Limb (tissue), 2 donors: Measurements from ENCODE around the gene EFCAB6.
A peak's percentile ranks its signal among the peaks of the same experiment; 100 is the strongest.

Experiments
- DNase-seq, 2 donors: peaks; one replicate each; pipeline ENCODE4 v3.0.0-alpha.2; 2016; ENCODE audit errors: extremely low spot score in 2 of 2

The EFCAB6 gene

DNA sequence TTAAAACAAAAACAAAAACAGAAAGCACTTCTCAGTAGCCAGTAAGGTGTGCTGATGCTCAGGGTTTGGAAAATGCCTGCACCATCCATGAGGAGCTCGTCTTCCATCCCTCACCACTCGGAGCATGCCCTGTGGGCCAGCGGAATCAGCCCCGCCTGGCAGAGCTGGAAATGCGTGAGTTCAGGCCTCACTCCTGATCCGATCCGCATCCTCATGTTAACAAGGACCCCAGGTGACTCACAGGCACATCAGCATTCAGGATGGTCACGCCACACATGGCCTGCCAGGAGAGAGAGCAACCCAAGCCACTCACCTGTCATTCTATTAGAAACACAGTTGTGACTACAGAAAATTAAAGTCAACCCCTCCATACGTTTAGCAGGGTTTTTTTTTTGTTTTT, 211.8 kb downstream of the EFCAB6 start:
- no peak for DNase-seq

DNA sequence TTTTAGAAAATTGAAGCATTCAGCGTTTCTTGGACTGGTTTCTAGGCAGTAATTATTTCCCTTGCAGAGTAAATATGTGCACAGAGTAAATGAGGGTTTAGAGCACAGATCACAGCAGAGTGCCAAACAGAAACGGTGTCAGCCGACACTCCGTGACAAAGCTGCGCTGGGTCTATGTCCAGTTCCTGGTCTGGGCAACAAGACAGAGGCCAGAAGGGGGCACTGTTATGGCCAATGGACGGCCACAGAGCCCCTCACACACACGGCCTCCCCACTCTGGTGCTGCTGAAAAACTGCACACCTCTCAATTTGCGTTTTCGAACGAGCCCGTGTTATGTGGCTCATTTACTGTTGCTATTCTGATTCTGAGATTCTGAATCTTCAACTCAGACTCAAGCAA, 219.6 kb downstream of the EFCAB6 start:
- DNase-seq, result no peak

DNA sequence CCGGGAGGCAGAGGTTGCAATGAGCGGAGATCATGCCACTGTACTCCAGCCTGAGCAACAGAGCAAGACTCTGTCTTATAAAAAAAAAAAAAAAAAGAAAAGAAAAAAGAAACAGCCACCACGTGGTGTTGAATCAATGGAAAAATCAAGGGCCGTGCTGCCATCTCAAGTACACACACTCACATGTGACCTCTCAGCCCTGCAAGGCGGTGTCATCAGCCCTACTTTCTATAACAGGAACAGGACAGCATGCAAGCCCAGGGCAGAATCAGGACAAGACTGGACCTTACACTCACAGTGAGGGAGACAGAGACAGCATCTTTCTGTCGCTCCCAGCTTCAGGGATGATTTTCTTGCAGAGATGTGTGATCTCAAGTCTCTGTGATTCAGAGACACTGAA, 220.7 kb downstream of the EFCAB6 start:
- DNase-seq, result no peak

DNA sequence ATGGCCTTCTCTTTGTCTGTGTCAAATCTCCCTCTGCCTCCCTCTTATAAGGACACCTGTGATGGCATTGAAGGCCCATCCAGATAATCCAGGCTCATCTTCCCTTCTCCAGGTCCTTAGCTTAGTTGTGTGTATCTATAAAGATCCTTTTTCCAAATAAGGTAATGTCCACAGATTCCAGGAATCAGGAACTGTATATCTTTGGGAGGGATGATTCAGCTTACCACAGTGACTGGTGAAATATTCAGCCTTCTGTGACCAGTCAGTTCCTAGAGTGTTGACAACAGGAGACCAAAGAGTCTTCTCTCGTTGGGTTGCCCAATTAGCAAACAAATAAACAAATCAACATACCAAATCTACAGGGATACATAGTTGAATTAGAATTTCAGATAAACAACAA, 224.5 kb downstream of the EFCAB6 start:
- DNase-seq, result no peak

DNA sequence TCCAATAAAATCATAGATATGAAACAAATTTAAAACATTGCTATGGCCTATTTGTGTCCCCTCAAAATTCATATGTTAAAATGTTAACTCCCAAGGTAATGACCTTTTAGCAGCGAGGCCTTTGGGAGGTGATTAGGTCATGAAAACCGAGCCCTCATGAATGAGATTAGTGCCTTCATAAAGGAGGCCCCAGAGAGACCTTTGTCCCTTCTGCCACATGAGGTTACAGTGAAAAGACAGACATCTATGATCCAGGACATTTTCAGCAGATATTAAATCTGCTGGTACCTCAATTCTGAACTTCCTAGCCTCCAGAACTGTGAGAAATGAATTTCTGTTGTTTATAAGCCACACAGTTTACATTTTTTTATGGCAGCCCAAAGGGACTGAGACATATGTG, 228.6 kb downstream of the EFCAB6 start:
- no peak for DNase-seq

DNA sequence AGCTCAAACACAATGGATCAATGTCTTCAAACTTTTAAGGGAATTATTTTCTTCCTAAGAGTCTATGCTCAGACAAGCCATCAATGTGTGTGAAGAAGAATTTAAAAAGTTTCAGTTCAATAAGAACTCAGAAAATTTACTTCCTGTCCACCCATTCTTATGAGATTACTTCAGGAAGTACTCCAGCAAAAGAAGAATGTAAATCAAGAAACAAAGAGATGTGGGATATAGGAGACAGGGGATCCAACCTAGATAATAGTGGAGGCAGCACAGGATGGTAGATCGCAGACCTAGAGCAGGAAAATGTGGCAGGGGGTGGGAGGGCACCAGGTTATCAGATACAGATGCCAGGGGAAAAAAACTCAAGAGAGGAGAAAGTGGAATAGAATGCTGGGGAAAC, 229.7 kb downstream of the EFCAB6 start:
- DNase-seq, result no peak

DNA sequence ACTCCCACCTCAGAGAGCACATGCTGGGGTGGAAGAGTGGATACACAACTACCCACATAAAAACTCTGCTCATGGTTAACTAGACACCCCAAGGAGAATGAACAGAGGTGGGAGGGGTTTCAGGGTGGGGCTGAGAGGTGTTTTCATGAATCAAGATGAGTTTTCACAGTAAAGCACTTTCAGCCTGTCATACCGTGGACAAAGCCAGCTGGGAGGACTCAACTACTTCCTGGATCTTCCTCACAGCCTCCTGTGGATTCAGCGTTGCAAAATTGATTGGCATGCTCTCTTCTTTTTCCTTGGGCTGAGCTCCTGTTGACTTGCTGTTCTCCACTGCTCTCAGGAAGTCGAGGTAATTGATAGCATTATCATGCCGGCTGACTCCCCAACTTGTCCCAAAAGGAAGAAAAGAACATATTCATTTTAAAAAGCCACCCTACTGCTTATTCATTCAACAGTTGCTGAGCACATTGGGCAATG, 231.8 kb downstream of the EFCAB6 start:
- DNase-seq, result no peak

DNA sequence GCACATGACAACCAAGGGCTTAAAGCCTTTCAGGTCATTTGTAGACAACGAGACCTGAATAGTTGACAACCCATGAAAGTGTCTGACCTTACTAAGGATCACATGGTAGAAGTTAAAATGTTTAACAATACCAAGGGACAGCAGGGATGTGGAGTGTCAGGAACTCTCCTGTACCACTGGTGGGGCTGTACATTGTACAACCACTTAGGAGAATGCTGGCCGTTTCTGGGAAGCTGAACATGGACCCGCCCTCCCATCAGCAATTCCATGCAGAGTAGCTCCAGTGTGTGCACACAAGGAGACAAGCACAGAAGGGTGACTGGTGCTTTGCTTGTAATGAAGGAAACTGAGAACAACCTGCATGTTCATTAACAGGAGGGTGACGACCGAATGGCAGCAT, 237.4 kb downstream of the EFCAB6 start:
- DNase-seq, result no peak

DNA sequence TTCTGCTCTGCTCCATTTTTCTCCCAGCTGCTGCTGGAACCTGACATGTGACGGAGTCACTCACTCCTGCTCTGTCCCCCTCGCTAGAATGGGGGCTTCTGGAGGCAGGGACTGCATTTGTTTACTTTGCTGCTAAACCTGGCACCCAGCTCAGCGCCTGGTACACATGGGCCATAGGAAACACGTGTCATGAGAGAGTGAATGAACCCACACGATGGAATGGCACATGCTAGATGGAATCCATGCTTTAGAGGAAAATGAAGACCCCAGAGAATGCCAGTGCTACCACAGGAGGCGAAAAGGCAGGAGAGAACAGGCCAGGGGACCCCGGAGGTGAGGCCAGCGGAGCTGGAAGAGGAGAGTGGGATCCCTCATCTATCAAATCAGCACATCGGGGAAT, 239.4 kb downstream of the EFCAB6 start:
- no peak for DNase-seq

DNA sequence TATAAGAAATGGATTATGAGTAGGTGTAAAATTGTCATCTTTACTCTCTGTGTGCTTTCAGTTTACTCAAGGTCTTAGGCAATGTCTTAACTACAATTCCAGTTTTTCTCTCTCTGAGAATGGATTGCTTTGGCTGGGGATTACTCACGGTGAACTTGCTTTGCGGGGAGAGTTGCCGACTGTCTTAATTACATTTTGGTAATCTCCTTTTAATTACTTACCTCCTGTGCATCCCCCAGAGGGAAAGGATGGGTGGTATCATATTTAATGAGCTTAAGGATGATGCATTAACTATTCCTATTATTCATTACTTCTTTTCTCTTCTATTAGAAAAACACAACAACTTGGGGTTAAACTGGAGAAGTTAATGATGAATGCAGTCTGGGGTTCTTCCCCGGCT, 240.9 kb downstream of the EFCAB6 start:
- no peak for DNase-seq

DNA sequence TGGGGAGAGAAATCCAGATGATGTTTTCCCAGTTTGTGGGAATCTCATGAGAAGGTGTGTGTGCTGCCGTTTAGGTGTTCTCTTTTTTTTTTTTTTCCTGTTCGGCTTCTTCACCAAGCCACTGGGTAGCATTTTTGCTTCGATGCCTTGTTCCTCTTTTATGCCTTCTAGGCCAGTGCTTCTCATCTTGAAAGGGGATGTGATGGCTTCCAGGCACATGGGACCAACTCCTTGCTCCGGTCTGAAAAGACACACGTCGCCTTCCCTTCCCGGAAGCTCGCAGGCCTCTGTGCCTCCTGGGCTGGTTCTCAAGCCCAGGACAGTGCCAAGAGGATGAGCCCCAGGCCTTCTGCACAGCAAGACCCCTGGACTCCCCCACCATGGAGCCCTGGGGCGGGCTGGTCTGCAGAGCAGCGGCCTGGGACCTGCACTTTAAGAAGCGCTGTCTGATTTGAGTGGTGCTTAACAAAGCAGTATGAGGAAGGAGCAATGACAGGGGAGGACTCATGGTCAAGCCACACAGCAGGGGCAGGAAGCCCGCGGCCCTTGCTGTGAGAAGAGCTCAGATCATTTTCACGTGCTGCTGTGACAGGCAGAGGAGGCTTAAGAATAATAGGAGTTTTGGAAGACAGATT, 241.5 kb downstream of the EFCAB6 start:
- DNase-seq, result no peak

DNA sequence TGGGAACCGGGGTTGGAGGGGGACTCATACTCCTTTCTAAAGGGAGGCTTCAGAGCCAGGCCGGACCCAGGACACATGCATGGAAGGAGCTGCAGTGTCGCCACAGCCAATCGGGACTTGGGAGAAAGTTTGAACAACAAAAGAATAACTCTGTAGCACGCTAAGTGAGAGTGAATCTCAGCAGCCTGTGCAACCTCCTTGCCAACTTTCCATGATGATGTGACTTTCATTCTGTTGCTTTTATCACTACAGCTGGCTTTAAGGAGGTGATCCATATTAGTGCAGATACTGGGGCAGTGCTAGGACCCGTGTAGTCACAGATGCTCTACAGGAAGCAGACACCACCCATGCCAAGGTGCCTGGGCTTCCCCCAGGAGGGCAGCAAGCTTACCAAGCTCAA, 243.0 kb downstream of the EFCAB6 start:
- DNase-seq, result no peak

DNA sequence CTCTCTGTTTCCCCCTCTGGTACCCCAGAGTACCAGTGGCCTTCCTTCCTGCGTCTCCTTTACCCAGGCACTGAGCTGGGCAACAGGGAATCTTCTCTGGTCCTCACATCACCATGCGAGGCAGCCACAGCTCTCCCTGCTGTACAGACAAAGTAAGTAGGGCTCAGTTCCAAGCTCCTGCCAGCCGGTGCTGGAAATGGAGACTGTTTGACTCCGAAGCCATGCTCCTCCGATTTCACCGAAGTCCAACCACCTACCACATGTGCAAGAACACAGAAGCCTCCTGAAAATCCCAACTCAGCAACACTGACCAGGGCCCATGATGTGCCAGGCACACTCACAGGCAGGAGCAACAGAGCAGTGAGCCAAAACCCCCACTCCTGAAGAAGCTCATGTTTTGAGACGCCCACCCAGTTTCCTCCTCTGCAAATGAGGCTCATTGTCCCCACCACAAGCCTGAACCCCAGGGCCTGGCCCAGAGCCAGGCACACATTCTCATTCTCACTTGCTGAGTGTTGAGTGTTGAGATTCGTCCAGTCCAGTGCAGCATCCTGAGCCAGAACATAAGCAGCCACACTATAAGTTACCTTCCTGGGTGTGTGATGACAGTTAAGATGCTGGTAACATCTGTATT, 244.3 kb downstream of the EFCAB6 start:
- peak in 1 of 2 donors; percentile 10 for DNase-seq

DNA sequence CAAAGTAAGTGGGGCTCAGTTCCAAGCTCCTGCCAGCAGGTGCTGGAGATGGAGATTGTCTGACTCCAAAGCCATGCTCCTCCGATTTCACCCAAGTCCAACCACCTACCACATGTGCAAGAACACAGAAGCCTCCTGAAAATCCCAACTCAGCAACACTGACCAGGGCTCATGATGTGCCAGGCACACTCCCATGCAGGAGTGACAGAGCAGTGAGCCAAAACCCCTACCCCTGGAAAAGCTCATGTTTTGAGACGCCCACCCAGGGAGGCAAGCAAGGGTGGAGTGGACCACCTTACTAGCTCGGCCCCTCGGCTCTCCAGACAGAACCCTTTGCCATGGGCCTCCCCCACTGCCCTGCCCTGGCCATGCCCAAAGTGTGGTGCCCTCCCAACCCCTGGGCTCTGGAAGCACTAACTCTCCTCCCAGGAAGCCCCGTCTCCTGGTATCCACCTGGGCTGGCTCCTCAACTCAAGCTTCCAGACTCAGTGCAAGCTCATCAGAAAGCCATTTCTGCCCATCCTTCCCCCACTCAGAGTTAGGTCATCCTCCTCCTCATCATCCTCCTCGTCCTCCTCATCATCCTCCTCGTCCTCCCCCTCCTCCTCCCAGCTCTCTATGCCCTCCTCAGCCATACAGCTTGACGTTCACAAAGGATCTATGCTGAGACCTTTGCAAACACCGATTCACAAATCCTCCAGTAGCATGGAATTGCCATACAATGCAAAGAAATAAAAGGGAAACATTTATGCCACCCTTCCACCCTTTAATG, 245.4 kb downstream of the EFCAB6 start:
- DNase-seq, result no peak

DNA sequence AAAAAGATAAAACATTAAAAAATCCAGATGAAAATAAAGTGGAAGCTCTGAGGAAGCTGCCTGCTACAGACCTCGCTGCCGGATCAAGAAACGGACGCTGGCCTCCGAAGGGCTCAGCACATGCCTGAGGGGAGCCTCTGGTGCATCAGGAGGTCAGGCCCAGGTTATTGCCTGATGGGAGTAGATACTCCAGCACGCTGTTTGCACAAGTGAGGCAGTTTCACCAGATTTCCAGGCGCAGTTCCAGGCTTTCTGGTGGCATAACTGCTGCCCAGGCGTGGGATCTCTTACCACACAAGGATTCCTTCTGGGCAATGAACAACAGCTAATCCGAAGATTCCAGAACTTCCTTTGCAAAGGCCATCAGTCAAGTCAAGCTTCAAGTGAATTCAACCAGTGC, 246.1 kb downstream of the EFCAB6 start:
- no peak for DNase-seq

DNA sequence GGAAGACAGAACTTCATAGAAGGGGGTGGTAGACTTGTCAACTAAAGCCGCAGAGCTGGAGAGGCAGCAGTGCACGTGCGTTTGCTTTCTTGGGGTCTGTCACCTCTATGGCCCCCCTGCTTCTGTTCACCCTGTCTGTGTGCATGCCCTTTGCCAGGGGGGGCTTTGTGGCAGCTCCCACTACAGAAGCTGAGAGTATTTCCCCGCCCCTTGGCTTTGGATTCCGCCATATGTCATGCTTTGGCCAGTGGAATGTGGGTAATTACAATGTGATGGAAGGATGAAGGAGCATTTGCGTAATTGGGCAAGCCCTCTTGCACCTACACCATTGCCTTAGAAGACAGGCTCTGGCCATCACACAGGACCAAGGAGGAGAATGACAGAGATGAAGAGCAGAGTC, 247.2 kb downstream of the EFCAB6 start:
- DNase-seq, result no peak

DNA sequence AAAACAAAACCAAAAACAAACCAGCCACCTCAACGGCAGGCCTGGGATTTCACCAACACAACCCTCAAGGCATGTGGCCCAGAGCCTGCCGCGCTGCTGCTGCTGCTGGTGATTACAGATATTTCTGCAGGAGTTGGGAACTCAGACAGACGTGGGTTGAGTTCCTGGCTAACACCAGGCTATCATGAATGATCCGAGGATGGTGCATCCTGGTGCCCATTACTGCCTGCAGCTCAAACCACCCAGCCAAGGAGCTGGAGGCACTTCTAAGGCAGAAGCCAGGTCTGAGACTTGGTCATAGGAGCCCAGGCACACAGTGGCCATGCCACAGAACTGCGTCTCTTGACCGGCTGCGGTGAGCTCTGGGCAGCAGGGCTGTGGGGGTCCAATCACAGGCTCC, 248.5 kb downstream of the EFCAB6 start:
- DNase-seq, result no peak

DNA sequence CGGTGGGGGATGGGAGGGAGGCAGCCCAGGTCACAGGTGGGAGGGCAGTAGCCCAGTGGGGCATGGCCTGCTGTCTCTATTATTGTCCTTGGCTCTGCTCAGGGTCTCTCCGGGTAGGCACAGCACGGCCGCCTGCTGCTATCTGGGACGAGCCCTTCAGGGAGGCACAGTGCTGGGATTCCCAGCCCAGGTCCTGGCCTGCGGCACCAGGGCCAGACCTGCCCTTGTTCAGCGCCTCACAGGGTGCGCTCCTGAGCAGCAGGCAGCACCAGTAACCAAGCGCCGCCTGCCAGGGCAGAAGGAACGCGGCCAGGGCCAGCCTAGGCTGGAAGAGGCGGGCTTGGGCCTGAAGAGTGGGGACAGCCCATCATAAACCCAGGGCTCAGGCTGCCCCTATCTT, 249.3 kb downstream of the EFCAB6 start:
- no peak for DNase-seq

DNA sequence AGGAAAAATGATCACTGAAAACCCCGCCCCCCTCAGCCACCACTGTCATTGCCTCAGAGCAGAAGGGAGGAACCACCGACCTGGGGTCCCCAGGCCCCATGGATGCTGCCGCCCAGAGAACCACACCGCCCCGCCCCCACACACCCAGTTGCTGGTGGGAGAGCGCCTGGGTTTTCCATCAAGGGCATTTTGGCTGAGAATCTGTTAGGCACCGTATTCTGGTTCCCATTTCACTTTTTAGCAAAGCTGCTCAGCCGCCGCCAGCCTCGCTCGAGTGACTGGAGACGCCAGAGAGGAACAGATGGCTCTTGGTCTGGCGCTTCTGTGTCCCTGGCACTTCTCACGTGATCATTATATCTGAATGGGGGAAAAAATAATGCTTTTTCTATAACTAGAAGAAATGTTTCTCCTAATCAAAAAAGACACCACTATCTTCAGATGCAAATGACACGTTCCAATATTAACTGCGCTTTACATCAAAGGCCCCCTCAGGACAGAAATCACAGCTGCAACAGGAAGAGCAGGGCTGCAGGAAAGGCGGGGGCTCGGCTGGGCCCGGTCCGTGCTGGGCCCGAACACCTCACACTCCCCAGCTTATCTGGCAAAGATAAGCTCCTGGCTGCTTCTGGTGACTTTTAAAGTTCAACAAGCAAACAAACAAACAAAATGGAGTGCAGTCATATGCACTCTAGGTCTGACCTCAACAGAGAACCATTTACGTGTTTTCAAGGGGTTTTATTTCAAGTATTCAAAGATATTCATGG, 250.5 kb downstream of the EFCAB6 start:
- peak in 1 of 2 donors; percentile 41 for DNase-seq

DNA sequence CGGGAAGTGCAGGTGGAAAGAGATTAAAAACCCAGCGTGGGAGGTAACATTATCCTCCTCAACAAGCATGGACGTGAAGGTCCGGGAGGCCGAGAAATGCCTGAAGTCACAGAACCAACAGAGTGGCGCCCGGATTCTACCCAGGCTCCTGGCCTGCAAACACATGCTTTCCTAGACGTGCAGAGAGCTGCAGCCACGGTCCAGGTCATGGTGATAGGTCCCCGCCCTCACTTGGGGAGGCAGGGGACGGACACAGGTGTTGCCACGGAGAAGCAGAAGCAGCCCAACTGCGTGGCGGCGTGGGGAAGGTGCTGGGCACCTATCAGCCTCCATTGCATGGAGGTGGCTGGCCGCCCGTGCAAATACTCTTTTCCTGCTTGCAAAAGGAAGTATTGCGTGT, 251.5 kb downstream of the EFCAB6 start:
- no peak for DNase-seq

DNA sequence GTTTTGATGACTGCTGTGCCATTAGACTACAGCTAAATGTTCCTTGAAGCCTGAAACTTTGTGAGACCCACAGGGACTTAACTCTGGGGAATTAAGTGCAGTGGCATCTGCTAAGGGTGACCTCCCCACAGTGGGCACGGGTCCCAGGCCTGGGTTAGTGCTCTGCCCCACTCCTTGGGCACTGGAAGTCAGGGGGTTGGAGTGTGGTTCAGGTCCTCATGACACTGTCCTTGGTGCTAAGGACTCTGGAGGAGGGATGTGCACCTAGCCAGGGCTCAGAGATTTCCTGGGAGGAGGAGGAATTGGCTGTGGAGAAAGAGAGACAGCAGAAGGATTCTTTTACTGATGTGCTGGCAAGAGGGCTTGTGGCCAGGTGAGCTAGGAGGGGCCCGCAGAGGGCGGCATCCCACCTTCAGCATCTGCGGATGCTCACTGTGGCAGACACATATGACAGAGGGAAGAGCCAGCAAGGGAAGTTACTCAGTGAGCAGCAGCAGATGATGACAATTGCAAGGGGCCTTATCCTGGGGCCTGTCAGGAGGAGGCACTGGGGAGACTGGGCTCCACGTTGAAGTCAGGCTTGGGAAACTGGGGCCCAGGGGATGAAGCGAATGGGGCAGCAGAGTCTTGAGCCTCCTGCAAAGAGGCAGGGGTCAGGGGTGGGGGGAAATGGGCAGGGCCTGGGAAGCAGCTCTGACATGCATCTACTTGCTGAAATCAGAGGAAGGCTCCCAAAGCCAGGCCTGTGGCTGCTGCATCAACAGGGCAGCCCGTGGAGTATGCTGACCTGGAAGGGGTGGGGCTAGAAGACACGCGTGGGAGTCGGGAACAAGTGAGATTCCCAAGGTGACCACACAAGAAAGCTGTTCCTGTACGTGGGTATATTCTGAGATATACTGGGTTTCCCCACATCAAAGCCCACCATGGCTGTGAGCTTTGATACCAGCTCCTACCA, 256.3 kb downstream of the EFCAB6 start:
- DNase-seq, result no peak
